ENCODE data around the gene SLC2A14.
"Not testable (repeated sequence)": the region's sequence is repeated elsewhere in the genome, so short reads cannot be mapped to it uniquely, and the experiment has no call there.

The SLC2A14 gene

DNA sequence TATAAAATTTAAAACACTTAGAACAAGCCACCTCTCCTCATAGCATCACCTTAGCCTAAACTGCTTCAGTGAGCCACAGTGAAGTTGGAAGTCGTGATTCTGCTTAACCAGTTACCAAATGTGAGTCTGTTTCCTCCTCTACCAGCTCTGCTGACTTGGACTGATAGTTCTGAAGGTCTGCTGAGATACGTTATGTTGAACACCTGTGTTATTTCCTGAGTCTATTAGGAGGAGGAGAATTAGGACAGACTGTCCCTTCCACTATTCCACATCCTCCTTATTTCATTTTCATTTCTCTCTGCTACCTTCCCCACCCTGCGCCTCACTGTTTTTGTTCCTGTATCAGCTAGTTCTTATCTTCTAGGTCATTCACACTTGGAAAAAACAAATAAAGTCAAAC, 2.4 kb downstream of the SLC2A14 start:
- Histone ChIP-seq H3K9me3 (ENCODE audit: control insufficient read depth in 1 of 2, low read length in 2 of 2) (no peaks in the 10 kb centered on the region), H3K9ac (ENCODE audit: low read depth in 1 of 2, low read length in 2 of 2) (no peak overlapping the region), H3K27ac (ENCODE audit: low read depth, low read length) (no peak overlapping the region), H3K4me3 (ENCODE audit: low read depth in 1 of 2, low read length in 2 of 2) (no peak overlapping the region), H3K4me1 (ENCODE audit: control insufficient read depth in 1 of 2, insufficient read depth in 2 of 2, low read length in 2 of 2) (no peaks in the 10 kb centered on the region), H3K27me3 (ENCODE audit: control insufficient read depth in 1 of 2, insufficient read depth in 2 of 2, low read length in 2 of 2) (peaks cover 4 to 5% of the 10 kb centered on the region in 2 donors), H3K36me3 (ENCODE audit: control insufficient read depth in 1 of 2, insufficient read depth in 2 of 2, low read length in 2 of 2) (no peaks in the 10 kb centered on the region)

DNA sequence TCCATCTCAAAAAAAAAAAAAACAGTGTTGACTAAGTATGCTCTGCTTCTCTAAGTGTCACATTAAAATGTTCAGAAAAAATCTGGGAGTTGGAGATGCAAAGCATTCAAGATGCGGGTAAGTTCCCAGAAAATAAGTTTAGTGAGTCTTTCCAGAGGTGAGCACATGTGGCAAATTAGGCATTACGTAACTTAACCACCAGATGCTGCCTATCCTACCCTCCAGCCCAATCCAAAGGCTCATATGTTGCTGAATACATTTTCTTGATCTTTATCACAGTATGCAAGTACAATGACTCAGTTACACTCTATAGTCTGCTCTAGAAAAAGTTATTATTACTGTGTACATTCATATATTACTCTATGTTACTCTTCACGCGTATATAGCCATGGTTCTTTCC, 3.6 kb downstream of the SLC2A14 start:
- no peaks in the 10 kb centered on the region for H3K9me3 ChIP-seq (ENCODE audit: control insufficient read depth in 1 of 2, low read length in 2 of 2)

DNA sequence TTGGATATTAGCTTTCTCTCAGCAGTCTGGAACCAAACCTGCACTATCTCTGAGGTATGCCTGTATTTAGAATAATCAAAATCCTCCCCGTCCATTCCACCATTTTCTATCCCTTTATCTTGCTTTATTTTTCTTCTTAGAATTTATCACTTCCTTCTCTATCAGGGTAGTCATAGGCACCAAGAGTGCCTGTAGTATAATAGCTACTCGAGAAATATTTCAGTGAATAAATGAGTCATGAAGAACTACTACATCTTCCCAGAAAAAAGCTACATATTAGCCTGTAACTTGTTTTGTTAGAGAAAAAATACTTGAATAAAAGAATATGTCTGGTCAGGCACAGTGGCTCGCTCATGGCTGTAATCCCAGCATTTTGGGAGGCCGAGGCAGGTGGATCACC, 4.3 kb downstream of the SLC2A14 start:
- H3K4me3 ChIP-seq (ENCODE audit: low read depth in 1 of 2, low read length in 2 of 2) = no peak overlapping the region
- H3K9ac ChIP-seq (ENCODE audit: low read depth in 1 of 2, low read length in 2 of 2) = no peak overlapping the region
- H3K36me3 ChIP-seq (ENCODE audit: control insufficient read depth in 1 of 2, insufficient read depth in 2 of 2, low read length in 2 of 2) = no peaks in the 10 kb centered on the region
- peaks cover 4 to 5% of the 10 kb centered on the region in 2 donors for H3K27me3 ChIP-seq (ENCODE audit: control insufficient read depth in 1 of 2, insufficient read depth in 2 of 2, low read length in 2 of 2)
- no peak overlapping the region for H3K27ac ChIP-seq (ENCODE audit: low read depth, low read length)
- H3K4me1 ChIP-seq (ENCODE audit: control insufficient read depth in 1 of 2, insufficient read depth in 2 of 2, low read length in 2 of 2) = no peaks in the 10 kb centered on the region
- no peaks in the 10 kb centered on the region for H3K9me3 ChIP-seq (ENCODE audit: control insufficient read depth in 1 of 2, low read length in 2 of 2)

More for the DNA sequence above, 3.6 kb downstream of the SLC2A14 start:
- H3K4me3 ChIP-seq (ENCODE audit: low read depth in 1 of 2, low read length in 2 of 2) = no peak overlapping the region
- no peak overlapping the region for H3K27ac ChIP-seq (ENCODE audit: low read depth, low read length)
- peaks cover 4 to 5% of the 10 kb centered on the region in 2 donors for H3K27me3 ChIP-seq (ENCODE audit: control insufficient read depth in 1 of 2, insufficient read depth in 2 of 2, low read length in 2 of 2)
- H3K9ac ChIP-seq (ENCODE audit: low read depth in 1 of 2, low read length in 2 of 2) = no peak overlapping the region
- H3K4me1 ChIP-seq (ENCODE audit: control insufficient read depth in 1 of 2, insufficient read depth in 2 of 2, low read length in 2 of 2) = no peaks in the 10 kb centered on the region
- no peaks in the 10 kb centered on the region for H3K36me3 ChIP-seq (ENCODE audit: control insufficient read depth in 1 of 2, insufficient read depth in 2 of 2, low read length in 2 of 2)

DNA sequence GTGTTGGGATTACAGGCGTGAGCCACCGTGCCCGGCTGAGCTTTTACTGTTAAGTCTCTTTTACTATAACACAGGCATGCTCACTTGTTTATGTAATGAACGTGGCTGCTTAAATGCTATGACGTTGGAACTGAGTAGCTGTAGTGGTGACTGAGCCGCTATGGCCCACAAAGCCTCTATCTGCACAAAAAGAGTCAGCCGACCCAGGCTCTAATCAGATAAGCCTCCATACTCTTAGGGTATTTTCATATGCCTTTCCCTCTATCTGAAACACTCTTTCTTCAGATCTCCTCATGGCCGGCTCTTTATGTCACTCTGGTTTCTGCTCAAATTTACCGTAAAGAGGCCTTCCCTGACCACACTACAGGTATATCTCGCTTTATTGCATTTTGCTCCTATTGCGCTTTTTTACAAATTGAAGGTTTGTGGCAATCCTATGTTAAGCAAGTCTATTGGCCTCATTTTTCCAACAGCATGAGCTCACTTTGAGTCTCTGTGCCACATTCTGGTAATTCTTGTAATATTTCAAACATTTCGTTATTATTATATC, 8.0 kb downstream of the SLC2A14 start:
- Histone ChIP-seq H3K36me3 (ENCODE audit: control insufficient read depth in 1 of 2, insufficient read depth in 2 of 2, low read length in 2 of 2) (no peaks in the 10 kb centered on the region), H3K9me3 (ENCODE audit: control insufficient read depth in 1 of 2, low read length in 2 of 2) (no peaks in the 10 kb centered on the region), H3K27ac (ENCODE audit: low read depth, low read length) (no peak overlapping the region), H3K27me3 (ENCODE audit: control insufficient read depth in 1 of 2, insufficient read depth in 2 of 2, low read length in 2 of 2) (no peaks in the 10 kb centered on the region), H3K4me3 (ENCODE audit: low read depth in 1 of 2, low read length in 2 of 2) (no peak overlapping the region), H3K9ac (ENCODE audit: low read depth in 1 of 2, low read length in 2 of 2) (no peak overlapping the region), H3K4me1 (ENCODE audit: control insufficient read depth in 1 of 2, insufficient read depth in 2 of 2, low read length in 2 of 2) (no peaks in the 10 kb centered on the region)

DNA sequence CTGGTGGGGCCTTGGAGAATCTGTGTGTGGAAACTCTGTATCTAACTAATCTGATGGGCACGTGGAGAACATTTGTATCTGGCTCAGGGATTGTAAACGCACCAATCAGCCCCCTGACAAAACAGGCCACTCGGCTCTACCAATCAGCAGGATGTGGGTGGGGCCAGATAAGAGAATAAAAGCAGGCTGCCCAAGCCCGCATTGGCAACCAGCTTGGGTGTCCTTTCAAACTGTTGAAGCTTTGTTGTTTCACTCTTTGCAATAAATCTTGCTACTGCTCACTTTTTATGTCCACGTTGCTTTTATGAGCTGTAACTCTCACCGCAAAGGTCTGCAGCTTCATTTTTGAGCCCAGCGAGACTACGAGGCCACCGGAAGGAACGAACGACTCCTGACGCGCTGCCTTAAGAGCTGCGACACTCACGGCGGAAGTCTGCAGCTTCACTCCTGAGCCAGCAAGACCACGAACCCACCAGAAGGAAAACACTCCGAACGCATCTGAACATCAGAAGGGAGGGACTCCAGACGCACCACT, 9.8 kb downstream of the SLC2A14 start:
- H3K27me3 ChIP-seq (ENCODE audit: control insufficient read depth in 1 of 2, insufficient read depth in 2 of 2, low read length in 2 of 2) = not testable (repeated sequence)

DNA sequence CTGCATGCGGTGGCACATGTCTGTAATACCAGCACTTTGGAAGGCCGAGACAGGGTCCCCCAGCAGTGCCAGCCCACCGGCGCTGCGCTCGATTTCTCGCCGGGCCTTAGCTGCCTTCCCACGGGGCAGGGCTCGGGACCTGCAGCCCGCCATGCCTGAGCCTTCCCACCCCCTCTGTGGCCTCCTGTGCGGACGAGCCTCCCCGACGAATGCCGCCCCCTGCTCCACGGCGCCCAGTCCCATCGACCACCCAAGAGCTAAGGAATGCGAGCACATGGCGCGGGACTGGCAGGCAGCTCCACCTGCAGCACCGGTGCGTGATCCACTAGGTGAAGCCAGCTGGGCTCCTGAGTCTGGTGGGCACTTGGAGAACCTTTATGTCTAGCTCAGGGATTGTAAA, 10.4 kb downstream of the SLC2A14 start:
- H3K27ac ChIP-seq (ENCODE audit: low read depth, low read length); H3K36me3 ChIP-seq (ENCODE audit: control insufficient read depth in 1 of 2, insufficient read depth in 2 of 2, low read length in 2 of 2); H3K4me3 ChIP-seq (ENCODE audit: low read depth in 1 of 2, low read length in 2 of 2); H3K9ac ChIP-seq (ENCODE audit: low read depth in 1 of 2, low read length in 2 of 2); H3K4me1 ChIP-seq (ENCODE audit: control insufficient read depth in 1 of 2, insufficient read depth in 2 of 2, low read length in 2 of 2); H3K9me3 ChIP-seq (ENCODE audit: control insufficient read depth in 1 of 2, low read length in 2 of 2); H3K27me3 ChIP-seq (ENCODE audit: control insufficient read depth in 1 of 2, insufficient read depth in 2 of 2, low read length in 2 of 2): not testable (repeated sequence)

More for the DNA sequence above, 9.8 kb downstream of the SLC2A14 start:
- not testable (repeated sequence) for H3K36me3 ChIP-seq (ENCODE audit: control insufficient read depth in 1 of 2, insufficient read depth in 2 of 2, low read length in 2 of 2); H3K4me1 ChIP-seq (ENCODE audit: control insufficient read depth in 1 of 2, insufficient read depth in 2 of 2, low read length in 2 of 2); H3K9me3 ChIP-seq (ENCODE audit: control insufficient read depth in 1 of 2, low read length in 2 of 2); H3K27ac ChIP-seq (ENCODE audit: low read depth, low read length); H3K4me3 ChIP-seq (ENCODE audit: low read depth in 1 of 2, low read length in 2 of 2); H3K9ac ChIP-seq (ENCODE audit: low read depth in 1 of 2, low read length in 2 of 2)

DNA sequence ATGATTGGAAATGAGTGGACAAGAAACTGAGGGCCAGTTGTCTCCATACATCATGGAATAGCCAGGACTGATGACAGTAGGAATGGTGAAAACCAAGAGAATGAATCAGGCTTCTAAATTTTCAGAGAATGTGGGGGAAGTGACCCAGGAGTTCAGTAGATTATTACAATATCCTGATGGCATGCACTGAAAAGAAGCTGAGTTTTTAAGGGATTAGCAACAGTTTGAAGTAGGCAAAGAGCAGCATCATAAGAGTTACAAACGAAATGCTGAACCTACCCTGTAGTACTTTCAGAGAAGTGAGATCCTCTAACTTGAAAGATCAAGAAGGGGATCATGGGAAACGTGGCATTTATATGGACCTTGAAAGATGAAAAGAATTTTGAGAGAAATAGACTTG, 13.2 kb downstream of the SLC2A14 start:
- no peaks in the 10 kb centered on the region for H3K9me3 ChIP-seq (ENCODE audit: control insufficient read depth in 1 of 2, low read length in 2 of 2)
- H3K27ac ChIP-seq (ENCODE audit: low read depth, low read length) = no peak overlapping the region

DNA sequence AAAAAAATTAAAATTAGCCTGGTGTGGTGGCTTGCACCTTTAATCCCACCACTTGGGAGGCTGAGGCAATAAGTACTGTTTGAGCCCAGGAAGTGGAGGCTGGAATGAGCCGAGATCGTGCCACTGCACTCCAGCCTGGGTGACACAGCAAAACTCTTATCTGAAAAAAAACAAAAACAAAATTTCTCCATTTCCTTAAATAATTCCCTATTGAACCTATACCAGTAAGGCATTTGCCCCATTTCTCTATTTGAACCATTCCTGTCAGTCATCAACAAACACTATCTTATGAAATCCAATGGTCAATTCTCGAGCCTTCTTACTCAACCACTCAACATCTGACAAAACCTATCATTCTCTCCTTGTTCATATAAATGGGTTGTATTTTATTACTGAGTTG, 14.7 kb downstream of the SLC2A14 start:
- Histone ChIP-seq H3K36me3 (ENCODE audit: control insufficient read depth in 1 of 2, insufficient read depth in 2 of 2, low read length in 2 of 2) (no peaks in the 10 kb centered on the region), H3K4me3 (ENCODE audit: low read depth in 1 of 2, low read length in 2 of 2) (no peak overlapping the region), H3K9me3 (ENCODE audit: control insufficient read depth in 1 of 2, low read length in 2 of 2) (no peaks in the 10 kb centered on the region), H3K9ac (ENCODE audit: low read depth in 1 of 2, low read length in 2 of 2) (no peak overlapping the region), H3K4me1 (ENCODE audit: control insufficient read depth in 1 of 2, insufficient read depth in 2 of 2, low read length in 2 of 2) (no peaks in the 10 kb centered on the region), H3K27me3 (ENCODE audit: control insufficient read depth in 1 of 2, insufficient read depth in 2 of 2, low read length in 2 of 2) (no peaks in the 10 kb centered on the region), H3K27ac (ENCODE audit: low read depth, low read length) (no peak overlapping the region)

More for the DNA sequence above, 13.2 kb downstream of the SLC2A14 start:
- no peak overlapping the region for H3K4me3 ChIP-seq (ENCODE audit: low read depth in 1 of 2, low read length in 2 of 2)
- H3K4me1 ChIP-seq (ENCODE audit: control insufficient read depth in 1 of 2, insufficient read depth in 2 of 2, low read length in 2 of 2) = no peaks in the 10 kb centered on the region
- no peak overlapping the region for H3K9ac ChIP-seq (ENCODE audit: low read depth in 1 of 2, low read length in 2 of 2)
- no peaks in the 10 kb centered on the region for H3K36me3 ChIP-seq (ENCODE audit: control insufficient read depth in 1 of 2, insufficient read depth in 2 of 2, low read length in 2 of 2)
- H3K27me3 ChIP-seq (ENCODE audit: control insufficient read depth in 1 of 2, insufficient read depth in 2 of 2, low read length in 2 of 2) = no peaks in the 10 kb centered on the region

DNA sequence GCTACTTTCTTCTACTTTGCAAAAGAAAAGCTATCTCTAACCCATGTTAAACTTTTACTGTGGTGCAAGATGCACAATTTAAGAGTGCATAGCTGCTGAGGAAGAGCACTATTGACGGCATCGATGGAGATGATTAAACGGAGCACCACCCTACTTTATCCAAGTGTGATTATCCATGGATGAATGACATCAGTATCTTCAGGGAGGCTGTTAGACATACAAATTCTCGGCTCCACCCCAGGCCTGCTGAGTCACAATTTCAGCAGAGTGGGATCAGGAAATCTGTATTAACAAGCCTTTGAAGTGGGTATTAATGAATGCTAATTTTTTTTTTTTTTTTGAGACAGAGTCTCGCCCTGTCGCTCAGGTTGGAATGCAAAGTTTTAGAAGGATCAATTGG, 16.2 kb downstream of the SLC2A14 start:
- Histone ChIP-seq H3K27ac (ENCODE audit: low read depth, low read length) (no peak overlapping the region), H3K27me3 (ENCODE audit: control insufficient read depth in 1 of 2, insufficient read depth in 2 of 2, low read length in 2 of 2) (no peaks in the 10 kb centered on the region), H3K4me3 (ENCODE audit: low read depth in 1 of 2, low read length in 2 of 2) (no peak overlapping the region), H3K4me1 (ENCODE audit: control insufficient read depth in 1 of 2, insufficient read depth in 2 of 2, low read length in 2 of 2) (no peaks in the 10 kb centered on the region), H3K9ac (ENCODE audit: low read depth in 1 of 2, low read length in 2 of 2) (no peak overlapping the region), H3K36me3 (ENCODE audit: control insufficient read depth in 1 of 2, insufficient read depth in 2 of 2, low read length in 2 of 2) (no peaks in the 10 kb centered on the region), H3K9me3 (ENCODE audit: control insufficient read depth in 1 of 2, low read length in 2 of 2) (no peaks in the 10 kb centered on the region)

DNA sequence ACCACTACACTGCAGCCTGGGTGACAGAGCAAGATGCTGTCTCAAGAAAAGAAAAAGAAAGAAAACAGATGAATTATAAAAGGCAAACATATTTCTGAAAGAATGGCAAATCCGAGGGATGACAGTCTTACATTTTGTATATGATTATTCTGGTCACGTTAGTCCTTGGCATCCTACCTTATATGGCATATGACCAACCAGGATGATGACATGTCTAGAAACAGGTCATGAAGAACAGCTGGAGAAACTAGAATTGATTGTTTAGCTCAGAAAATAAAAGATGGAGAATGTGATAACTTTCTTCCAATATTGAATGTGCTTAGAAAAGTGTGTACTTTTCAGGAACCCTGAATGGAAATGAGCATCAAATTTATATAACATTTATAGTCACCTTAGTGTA, 19.2 kb downstream of the SLC2A14 start:
- Histone ChIP-seq H3K9me3 (ENCODE audit: control insufficient read depth in 1 of 2, low read length in 2 of 2) (no peaks in the 10 kb centered on the region), H3K4me3 (ENCODE audit: low read depth in 1 of 2, low read length in 2 of 2) (no peak overlapping the region), H3K27me3 (ENCODE audit: control insufficient read depth in 1 of 2, insufficient read depth in 2 of 2, low read length in 2 of 2) (no peaks in the 10 kb centered on the region), H3K4me1 (ENCODE audit: control insufficient read depth in 1 of 2, insufficient read depth in 2 of 2, low read length in 2 of 2) (no peaks in the 10 kb centered on the region), H3K9ac (ENCODE audit: low read depth in 1 of 2, low read length in 2 of 2) (no peak overlapping the region), H3K27ac (ENCODE audit: low read depth, low read length) (no peak overlapping the region), H3K36me3 (ENCODE audit: control insufficient read depth in 1 of 2, insufficient read depth in 2 of 2, low read length in 2 of 2) (no peaks in the 10 kb centered on the region)

DNA sequence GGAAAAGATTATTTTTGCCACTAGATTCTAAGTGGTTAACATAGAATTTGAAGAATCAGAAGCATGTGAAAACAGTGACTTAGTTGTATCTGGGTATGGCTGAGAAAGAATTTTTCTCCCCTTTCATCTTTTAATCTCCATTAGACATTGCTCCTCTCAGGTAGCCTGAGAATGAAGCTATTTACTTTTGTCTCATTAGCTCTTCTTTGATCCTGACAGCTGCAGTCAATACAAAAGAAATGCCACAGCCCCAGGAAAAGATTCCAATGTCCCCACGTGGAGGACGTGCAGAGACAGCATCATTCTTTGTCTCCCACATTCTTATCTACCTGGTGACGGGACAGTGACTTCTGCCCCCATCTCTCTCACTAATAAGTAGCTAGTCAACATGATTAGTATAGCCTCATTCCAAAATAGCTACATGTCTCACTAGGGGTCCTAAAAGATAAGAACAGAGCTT, 21.1 kb downstream of the SLC2A14 start:
- H3K36me3 ChIP-seq (ENCODE audit: control insufficient read depth in 1 of 2, insufficient read depth in 2 of 2, low read length in 2 of 2); H3K4me1 ChIP-seq (ENCODE audit: control insufficient read depth in 1 of 2, insufficient read depth in 2 of 2, low read length in 2 of 2); H3K4me3 ChIP-seq (ENCODE audit: low read depth in 1 of 2, low read length in 2 of 2); H3K9me3 ChIP-seq (ENCODE audit: control insufficient read depth in 1 of 2, low read length in 2 of 2); H3K9ac ChIP-seq (ENCODE audit: low read depth in 1 of 2, low read length in 2 of 2); H3K27me3 ChIP-seq (ENCODE audit: control insufficient read depth in 1 of 2, insufficient read depth in 2 of 2, low read length in 2 of 2); H3K27ac ChIP-seq (ENCODE audit: low read depth, low read length): not testable (repeated sequence)
